DOHH2 (cell line): ENCODE results near the gene TNRC6A.

Experiments
- H3F3A ChIP-seq: fragments of 200-600 bp; sonication (generic), shearing (Covaris generic); 2 replicates; pipeline ENCODE4 v1.6.0; 2016; ENCODE audit warnings: antibody characterized with exemption, mild to moderate bottlenecking; ENCODE audit not compliant: control insufficient read depth, insufficient read depth
- H3K27ac ChIP-seq: fragments of 200-600 bp; sonication (generic); 2 replicates; pipeline ENCODE4 v1.5.1; 2014; ENCODE audit warnings: low read depth, mild to moderate bottlenecking, low read length, moderate library complexity
- H3K27me3 ChIP-seq: fragments of 200-600 bp; sonication (generic); 2 replicates; pipeline ENCODE4 v1.6.1; 2014; ENCODE audit warnings: mild to moderate bottlenecking, low read length, mixed read lengths; ENCODE audit not compliant: control insufficient read depth
- H3K36me3 ChIP-seq: fragments of 200-600 bp; sonication (generic); 2 replicates; pipeline ENCODE4 v1.6.1; 2014; ENCODE audit warnings: mild to moderate bottlenecking, low read length, moderate library complexity, mixed read lengths; ENCODE audit not compliant: control insufficient read depth
- H3K4me1 ChIP-seq: fragments of 200-600 bp; sonication (generic); 2 replicates; pipeline ENCODE4 v1.6.1; 2014; ENCODE audit warnings: mild to moderate bottlenecking, low read length, mixed read lengths; ENCODE audit not compliant: control insufficient read depth
- H3K4me2 ChIP-seq: fragments of 200-600 bp; sonication (generic); 2 replicates; pipeline ENCODE4 v1.6.0; 2014; ENCODE audit warnings: mild to moderate bottlenecking, low read length, moderate library complexity
- H3K4me3 ChIP-seq: fragments of 200-600 bp; sonication (generic); 2 replicates; pipeline ENCODE4 v1.5.1; 2014; ENCODE audit warnings: mild to moderate bottlenecking, low read length, mixed read lengths
- H3K79me2 ChIP-seq: fragments of 200-600 bp; sonication (generic); 2 replicates; pipeline ENCODE4 v1.6.1; 2014; ENCODE audit warnings: mild to moderate bottlenecking, low read length, mixed read lengths; ENCODE audit not compliant: control insufficient read depth
- H3K9me2 ChIP-seq: fragments of 200-600 bp; sonication (generic); replicated peaks from 2 replicates; pipeline ENCODE4 v1.6.1; 2014; ENCODE audit warnings: mild to moderate bottlenecking, low read length, mixed read lengths; ENCODE audit not compliant: control insufficient read depth
- H3K9me3 ChIP-seq: fragments of 200-600 bp; sonication (generic); 2 replicates; pipeline ENCODE4 v1.6.1; 2014; ENCODE audit warnings: antibody characterized with exemption, low read length, mixed read lengths; ENCODE audit not compliant: control insufficient read depth, insufficient read depth
- H4K20me1 ChIP-seq: fragments of 200-600 bp; sonication (generic); 2 replicates; pipeline ENCODE4 v1.6.0; 2014; ENCODE audit warnings: low read depth, mild to moderate bottlenecking, antibody characterized with exemption, low read length, moderate library complexity; ENCODE audit not compliant: control insufficient read depth, insufficient read depth
- EZH2phosphoT487 ChIP-seq: fragments of 200-600 bp; sonication (generic); IDR thresholded peaks from 2 replicates; pipeline ENCODE4 v1.6.1; 2017; ENCODE audit warnings: borderline replicate concordance, mild to moderate bottlenecking, antibody characterized with exemption, low read length, moderate library complexity, mixed read lengths
- TF ChIP-seq, protein P1 (sequence below): fragments of 200-600 bp; sonication (generic); IDR thresholded peaks from one replicate; pipeline ENCODE4 v1.5.1; 2014; ENCODE audit warnings: antibody characterized with exemption, mild to moderate bottlenecking, low read depth, low read length; ENCODE audit not compliant: poor library complexity, severe bottlenecking

Gene TNRC6A

DNA sequence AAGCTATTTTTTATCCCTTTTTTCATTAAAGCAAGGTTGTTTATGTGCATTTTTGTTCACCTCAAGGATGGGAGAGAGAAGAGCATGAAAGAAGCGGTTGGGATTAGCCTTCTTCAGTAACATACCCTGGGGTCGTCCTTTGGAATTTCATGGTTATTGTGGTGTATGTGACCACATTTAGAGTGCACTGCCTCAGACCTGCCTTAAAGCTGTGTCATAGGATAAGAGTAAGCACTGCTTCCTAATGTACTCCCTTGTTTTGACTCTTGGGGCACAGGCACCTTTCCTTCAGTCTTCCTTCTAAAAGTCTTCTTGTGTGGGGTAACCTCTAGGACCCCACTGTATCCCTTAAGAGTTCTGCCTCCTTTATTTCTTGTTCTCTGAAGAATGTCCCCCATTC lies 28.9 kb downstream of the TNRC6A start:
- TF ChIP-seq, protein P1, sequence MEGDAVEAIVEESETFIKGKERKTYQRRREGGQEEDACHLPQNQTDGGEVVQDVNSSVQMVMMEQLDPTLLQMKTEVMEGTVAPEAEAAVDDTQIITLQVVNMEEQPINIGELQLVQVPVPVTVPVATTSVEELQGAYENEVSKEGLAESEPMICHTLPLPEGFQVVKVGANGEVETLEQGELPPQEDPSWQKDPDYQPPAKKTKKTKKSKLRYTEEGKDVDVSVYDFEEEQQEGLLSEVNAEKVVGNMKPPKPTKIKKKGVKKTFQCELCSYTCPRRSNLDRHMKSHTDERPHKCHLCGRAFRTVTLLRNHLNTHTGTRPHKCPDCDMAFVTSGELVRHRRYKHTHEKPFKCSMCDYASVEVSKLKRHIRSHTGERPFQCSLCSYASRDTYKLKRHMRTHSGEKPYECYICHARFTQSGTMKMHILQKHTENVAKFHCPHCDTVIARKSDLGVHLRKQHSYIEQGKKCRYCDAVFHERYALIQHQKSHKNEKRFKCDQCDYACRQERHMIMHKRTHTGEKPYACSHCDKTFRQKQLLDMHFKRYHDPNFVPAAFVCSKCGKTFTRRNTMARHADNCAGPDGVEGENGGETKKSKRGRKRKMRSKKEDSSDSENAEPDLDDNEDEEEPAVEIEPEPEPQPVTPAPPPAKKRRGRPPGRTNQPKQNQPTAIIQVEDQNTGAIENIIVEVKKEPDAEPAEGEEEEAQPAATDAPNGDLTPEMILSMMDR, result no peak
- TF ChIP-seq EZH2phosphoT487, result no peak
- H3K4me1 ChIP-seq, result no peaks in the 10 kb centered on the region
- H3K79me2 ChIP-seq, result peaks cover 69% of the 10 kb centered on the region
- no peaks in the 10 kb centered on the region for H3F3A ChIP-seq
- no peak overlapping the region for H3K4me2 ChIP-seq
- H3K4me3 ChIP-seq, result no peak overlapping the region
- no peaks in the 10 kb centered on the region for H3K9me2 ChIP-seq
- H4K20me1 ChIP-seq, result peaks cover 5% of the 10 kb centered on the region; the same call in 1 of the 2 replicates
- no peaks in the 10 kb centered on the region for H3K27me3 ChIP-seq
- no peak overlapping the region for H3K27ac ChIP-seq
- peaks cover 50% of the 10 kb centered on the region for H3K36me3 ChIP-seq
- no peaks in the 10 kb centered on the region for H3K9me3 ChIP-seq

DNA sequence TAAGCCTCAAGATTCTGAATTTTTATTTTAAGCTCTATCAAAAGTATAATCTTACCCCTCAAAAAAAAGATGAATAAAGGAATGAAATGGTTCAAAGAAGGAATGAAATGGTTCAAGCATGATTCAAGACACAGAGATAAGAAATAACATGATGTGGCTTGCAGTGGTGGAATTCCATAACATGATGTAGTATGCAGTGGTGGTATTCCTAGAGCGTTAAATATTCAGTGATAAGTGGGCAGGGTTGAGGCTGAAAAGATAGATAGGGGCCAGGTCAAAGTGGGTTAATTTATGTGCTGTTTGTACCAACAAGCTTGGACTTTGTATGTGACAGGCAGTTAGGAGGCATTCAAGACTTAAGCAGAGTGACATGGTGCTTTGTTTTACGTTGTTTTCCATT lies 29.6 kb downstream of the TNRC6A start:
- TF ChIP-seq, protein P1, result no peak
- no peak for TF ChIP-seq EZH2phosphoT487
- Histone ChIP-seq H3K36me3 (peaks cover 56% of the 10 kb centered on the region), H3K4me2 (no peak overlapping the region), H3K9me2 (no peaks in the 10 kb centered on the region), H3K9me3 (no peaks in the 10 kb centered on the region), H4K20me1 (peaks cover 5% of the 10 kb centered on the region; the same call in 1 of the 2 replicates), H3K4me3 (no peak overlapping the region), H3F3A (no peaks in the 10 kb centered on the region), H3K27me3 (no peaks in the 10 kb centered on the region), H3K79me2 (peaks cover 63% of the 10 kb centered on the region), H3K27ac (no peak overlapping the region), H3K4me1 (no peaks in the 10 kb centered on the region)

DNA sequence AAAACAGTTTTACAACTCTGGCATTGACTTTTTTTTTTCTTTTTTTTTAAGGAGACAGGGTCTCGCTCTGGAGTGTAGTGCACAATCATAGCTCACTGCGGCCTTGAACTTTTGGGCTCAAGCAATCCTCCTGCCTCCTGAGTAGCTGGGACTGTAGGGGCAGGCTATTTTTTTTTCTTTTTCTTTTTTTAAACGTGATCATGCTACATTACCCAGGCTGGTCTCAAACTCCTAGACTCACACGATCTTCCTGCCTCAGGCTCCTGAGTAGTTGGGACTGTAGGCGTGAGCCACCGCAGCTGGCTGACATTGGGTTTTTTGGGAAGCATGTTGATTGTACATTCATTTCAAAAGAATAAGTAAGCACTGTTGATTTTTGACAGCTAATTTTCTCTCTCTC lies 32.1 kb downstream of the TNRC6A start:
- Histone ChIP-seq H3K4me2 (no peak overlapping the region), H3K79me2 (peaks cover 40% of the 10 kb centered on the region), H3K36me3 (peaks cover 69% of the 10 kb centered on the region), H3K27ac (no peak overlapping the region), H3K4me3 (no peak overlapping the region), H3K27me3 (no peaks in the 10 kb centered on the region), H4K20me1 (no peaks in the 10 kb centered on the region), H3K9me3 (no peaks in the 10 kb centered on the region), H3F3A (no peaks in the 10 kb centered on the region), H3K9me2 (no peaks in the 10 kb centered on the region), H3K4me1 (no peaks in the 10 kb centered on the region)
- TF ChIP-seq, protein P1, result no peak
- no peak for TF ChIP-seq EZH2phosphoT487

DNA sequence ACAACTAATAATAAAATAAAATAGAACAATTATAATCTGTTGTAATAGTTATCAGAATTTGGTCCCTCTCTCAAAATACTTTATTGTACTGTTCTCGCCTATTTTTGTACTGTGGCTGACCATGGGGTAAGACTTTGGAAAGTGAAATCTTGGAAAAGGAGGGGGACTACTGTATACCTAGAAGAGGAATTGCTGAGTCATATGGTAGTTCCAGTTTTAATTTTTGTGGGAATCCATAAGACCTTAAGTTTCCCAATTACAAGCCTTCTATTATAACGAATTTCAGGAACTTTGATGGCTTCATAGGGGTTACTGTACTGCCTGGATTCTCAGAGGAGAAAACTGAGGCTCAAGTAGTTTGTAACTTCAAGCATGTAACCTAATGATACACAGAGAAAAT lies 35.5 kb downstream of the TNRC6A start:
- H3K9me2 ChIP-seq, result no peaks in the 10 kb centered on the region
- no peak overlapping the region for H3K4me3 ChIP-seq
- TF ChIP-seq EZH2phosphoT487, result no peak
- TF ChIP-seq, protein P1, result no peak
- H4K20me1 ChIP-seq, result 0 out of 2 replicates have a peak, but pooled peaks cover 3% of the 10 kb centered on the region
- H3K9me3 ChIP-seq, result no peaks in the 10 kb centered on the region
- no peak overlapping the region for H3K27ac ChIP-seq
- no peaks in the 10 kb centered on the region for H3K4me1 ChIP-seq
- no peaks in the 10 kb centered on the region for H3K27me3 ChIP-seq
- H3K4me2 ChIP-seq, result no peak overlapping the region
- H3K36me3 ChIP-seq, result peaks cover 61% of the 10 kb centered on the region
- H3F3A ChIP-seq, result no peaks in the 10 kb centered on the region
- H3K79me2 ChIP-seq, result peaks cover 15% of the 10 kb centered on the region
